ENCODE data around the gene PCARE.
"Not testable (repeated sequence)": the region's sequence is repeated elsewhere in the genome, so short reads cannot be mapped to it uniquely, and the experiment has no call there.

The PCARE gene

GRCh38 chr2:29074411-29074810 is at the start of gene PCARE:
TSS of gene PCARE (minus strand) at chr2:29074523. CDS start at chr2:29074261, 262 bp downstream.
- no peak for DNase-seq (ENCODE audit: low spot score)

- DNase-seq (ENCODE audit: low spot score): peak; percentile 35
These were observed 49.5 kb upstream of the PCARE start for GRCh38 chr2:29123617-29124349.

GRCh38 chr2:29120846-29121245 is 46.5 kb upstream of the PCARE start:
- DNase-seq (ENCODE audit: low spot score): no peak

GRCh38 chr2:29119211-29119610 is 44.9 kb upstream of the PCARE start:
- DNase-seq (ENCODE audit: low spot score): no peak

GRCh38 chr2:29117636-29118303 is 43.4 kb upstream of the PCARE start:
- peak; percentile 26 for DNase-seq (ENCODE audit: low spot score)

- DNase-seq (ENCODE audit: low spot score): peak; percentile 57
These were observed 41.8 kb upstream of the PCARE start for GRCh38 chr2:29115797-29116781.

- peak; percentile 70 for DNase-seq (ENCODE audit: low spot score)
These were observed 40.8 kb upstream of the PCARE start, which contains the start of gene CLIP4 for GRCh38 chr2:29114946-29115609. TSS of gene CLIP4 (plus strand) at chr2:29115415. CDS start at chr2:29121389, 5,974 bp downstream.

- DNase-seq (ENCODE audit: low spot score): no peak
These were observed 40.2 kb upstream of the PCARE start for GRCh38 chr2:29114586-29114945.

- DNase-seq (ENCODE audit: low spot score): peak; percentile 65
These were observed 39.6 kb upstream of the PCARE start for GRCh38 chr2:29113891-29114321.

- peak; percentile 16 for DNase-seq (ENCODE audit: low spot score)
These were observed 38.8 kb upstream of the PCARE start for GRCh38 chr2:29113027-29113686.

GRCh38 chr2:29112379-29112778 is 38.1 kb upstream of the PCARE start:
- no peak for DNase-seq (ENCODE audit: low spot score)

- no peak for DNase-seq (ENCODE audit: low spot score)
These were observed 36.7 kb upstream of the PCARE start for GRCh38 chr2:29110916-29111535.

- DNase-seq (ENCODE audit: low spot score): no peak
These were observed 34.9 kb upstream of the PCARE start for GRCh38 chr2:29109246-29109645.

- DNase-seq (ENCODE audit: low spot score): peak; percentile 70
These were observed 33.9 kb upstream of the PCARE start for GRCh38 chr2:29108225-29108624.

- DNase-seq (ENCODE audit: low spot score): not testable (repeated sequence)
These were observed 33.2 kb upstream of the PCARE start for GRCh38 chr2:29107547-29107946.

GRCh38 chr2:29106980-29107388 is 32.7 kb upstream of the PCARE start:
- no peak for DNase-seq (ENCODE audit: low spot score)

- no peak for DNase-seq (ENCODE audit: low spot score)
These were observed 31.9 kb upstream of the PCARE start for GRCh38 chr2:29106256-29106655.

GRCh38 chr2:29105375-29105774 is 31.1 kb upstream of the PCARE start:
- no peak for DNase-seq (ENCODE audit: low spot score)

GRCh38 chr2:29104688-29105087 is 30.4 kb upstream of the PCARE start:
- no peak for DNase-seq (ENCODE audit: low spot score)

GRCh38 chr2:29100564-29100963 is 26.2 kb upstream of the PCARE start:
- DNase-seq (ENCODE audit: low spot score): no peak

GRCh38 chr2:29097569-29097968 is 23.2 kb upstream of the PCARE start:
- DNase-seq (ENCODE audit: low spot score): no peak
